GM23338 (cell line): Measurements from ENCODE around the gene KRT31. TPM values are rescaled to one million over a fixed set of nuclear protein-coding genes. Genes with fewer than 3 reads are reported as not detected.

Experiments used
- ATAC-seq: fragments of 200-7000 bp; cut with Tn5 transposase; 3 replicates; pipeline ENCODE4 v1.9.1; 2020
- DNase-seq: peaks from one replicate; pipeline ENCODE4 v3.0.0-alpha.2; 2015; ENCODE audit warnings: low spot score
- H2AFZ ChIP-seq: fragments of 200-600 bp; sonication (generic); 2 replicates; pipeline ENCODE4 v1.8.0; 2016; ENCODE audit warnings: antibody characterized with exemption, mild to moderate bottlenecking, moderate library complexity
- H3F3A ChIP-seq: fragments of 200-600 bp; sonication (generic); replicated peaks from 2 replicates; pipeline ENCODE4 v1.8.0; 2017; ENCODE audit warnings: antibody characterized with exemption, mixed run types, low read depth
- H3K27ac ChIP-seq: fragments of 200-600 bp; sonication (generic); 2 replicates; pipeline ENCODE4 v1.6.1; 2016; ENCODE audit warnings: low read depth
- H3K27me3 ChIP-seq: fragments of 200-600 bp; sonication (generic); 2 replicates; pipeline ENCODE4 v1.8.0; 2016; ENCODE audit warnings: mild to moderate bottlenecking, mixed run types, moderate library complexity; ENCODE audit not compliant: insufficient read depth
- H3K36me3 ChIP-seq: fragments of 200-600 bp; sonication (generic); 2 replicates; pipeline ENCODE4 v1.8.0; 2016; ENCODE audit warnings: mild to moderate bottlenecking; ENCODE audit not compliant: insufficient read depth
- H3K4me1 ChIP-seq: fragments of 200-600 bp; sonication (generic); 2 replicates; pipeline ENCODE4 v1.8.0; 2016; ENCODE audit warnings: mild to moderate bottlenecking, moderate library complexity; ENCODE audit not compliant: insufficient read depth
- H3K4me2 ChIP-seq: fragments of 200-600 bp; sonication (generic); 2 replicates; pipeline ENCODE4 v1.7.1; 2017; ENCODE audit warnings: mixed run types
- H3K4me3 ChIP-seq: fragments of 200-600 bp; sonication (generic); 2 replicates; pipeline ENCODE4 v1.6.1; 2016; ENCODE audit warnings: mixed run types
- H3K79me2 ChIP-seq: fragments of 200-600 bp; sonication (generic); replicated peaks from 2 replicates; pipeline ENCODE4 v1.8.0; 2017; ENCODE audit warnings: mild to moderate bottlenecking; ENCODE audit not compliant: insufficient read depth
- H3K9me2 ChIP-seq: fragments of 200-600 bp; sonication (generic); 2 replicates; pipeline ENCODE4 v1.8.0; 2017; ENCODE audit not compliant: insufficient read depth
- H4K20me1 ChIP-seq: fragments of 200-600 bp; sonication (generic); replicated peaks from 2 replicates; pipeline ENCODE4 v1.8.0; 2017; ENCODE audit warnings: mild to moderate bottlenecking; ENCODE audit not compliant: insufficient read depth
- H3K27ac Mint-ChIP-seq: 2 replicates; pipeline ENCODE4 v1.8.0; 2020; ENCODE audit warnings: inconsistent platforms, mild to moderate bottlenecking, moderate library complexity, mixed read lengths
- H3K27me3 Mint-ChIP-seq: 3 replicates; pipeline ENCODE4 v1.8.0; 2022; ENCODE audit warnings: low read depth, mild to moderate bottlenecking, moderate library complexity, mixed read lengths, inconsistent platforms; ENCODE audit not compliant: insufficient read depth, poor library complexity
- H3K36me3 Mint-ChIP-seq: 3 replicates; pipeline ENCODE4 v1.8.0; 2021; ENCODE audit warnings: low read depth, mild to moderate bottlenecking, inconsistent platforms, moderate library complexity, mixed read lengths
- H3K4me1 Mint-ChIP-seq: 3 replicates; pipeline ENCODE4 v1.8.0; 2020; ENCODE audit warnings: mild to moderate bottlenecking, inconsistent platforms, mixed read lengths
- H3K4me3 Mint-ChIP-seq: 3 replicates; pipeline ENCODE4 v1.8.0; 2021; ENCODE audit warnings: moderate library complexity, mild to moderate bottlenecking, inconsistent platforms, mixed read lengths
- H3K9me3 Mint-ChIP-seq: 3 replicates; pipeline ENCODE4 v1.8.0; 2020; ENCODE audit warnings: moderate library complexity, mild to moderate bottlenecking, inconsistent platforms, mixed read lengths
- CTCF ChIP-seq, 2 experiments: fragments of 200-600 bp in 1 of 2; sonication (generic) in 1 of 2; conservative IDR thresholded peaks; 2 replicates each; pipeline versions ENCODE4 v1.5.1 to v1.6.1; 2016 to 2017; ENCODE audit warnings: antibody characterized with exemption in 2 of 2, low read depth in 2 of 2, mild to moderate bottlenecking in 2 of 2, moderate library complexity in 1 of 2
- NANOG ChIP-seq: IDR thresholded peaks from 2 replicates; pipeline ENCODE4 v1.6.1; 2016; ENCODE audit warnings: antibody characterized with exemption, borderline replicate concordance
- STAT1 ChIP-seq: IDR thresholded peaks from one replicate; pipeline ENCODE4 v1.6.1; 2016; ENCODE audit warnings: antibody characterized with exemption; ENCODE audit not compliant: unreplicated experiment
- ZNF331 ChIP-seq: fragments of 250-450 bp; sonication (Bioruptor Pico); IDR thresholded peaks from 2 replicates; pipeline ENCODE4 v1.5.0; 2020; ENCODE audit warnings: low read depth, mild to moderate bottlenecking, moderate library complexity
- ZNF462 ChIP-seq: fragments of 250-450 bp; sonication (Bioruptor Pico); IDR thresholded peaks from 2 replicates; pipeline ENCODE4 v1.5.0; 2020; ENCODE audit warnings: mild to moderate bottlenecking, moderate library complexity
- polyA plus RNA-seq: library from polyadenylated mRNA; unstranded; fragments of >200 nt; fragmentation: Nextera tagmentation; extraction: Ambion mirVana; gene quantifications from 2 replicates; pipeline ENCODE4 v1.2.1, GENCODE V29; 2016
- total RNA-seq: library from RNA; depleted of rRNA; stranded (reverse); fragments of >200 nt; shearing (Covaris generic); gene quantifications from 2 replicates; pipeline ENCODE4 v1.2.3, GENCODE V29; 2014

The KRT31 gene
- total and polyA plus RNA-seq, 2 experiments from 2014 or later = not detected

- no peaks in the 10 kb centered on the region for H3K4me1 Mint-ChIP-seq
These were observed 31.3 kb downstream of the KRT31 start for GRCh38 chr17:41366070-41366469.

More at GRCh38 chr17:41366070-41366469, 31.3 kb downstream of the KRT31 start:
- H3K36me3 ChIP-seq = no peaks in the 10 kb centered on the region
- no peak overlapping the region for H3K27ac ChIP-seq
- H3K9me3 Mint-ChIP-seq = peaks cover 4% of the 10 kb centered on the region; the same call in 1 of the 3 replicates
- no peak overlapping the region for H2AFZ ChIP-seq
- no peaks in the 10 kb centered on the region for H3K36me3 Mint-ChIP-seq
- H3K79me2 ChIP-seq = no peaks in the 10 kb centered on the region
- H3K4me1 ChIP-seq = no peaks in the 10 kb centered on the region
- no peaks in the 10 kb centered on the region for H4K20me1 ChIP-seq
- no peaks in the 10 kb centered on the region for H3K9me2 ChIP-seq
- H3K4me2 ChIP-seq = no peak overlapping the region
- no peaks in the 10 kb centered on the region for H3K27me3 ChIP-seq
- no peaks in the 10 kb centered on the region for H3F3A ChIP-seq
- H3K27ac Mint-ChIP-seq = no peak overlapping the region
- no peak for TF ChIP-seq ZNF331 (CRISPR knock-in tag)
- TF ChIP-seq NANOG = no peak
- TF ChIP-seq STAT1 = no peak
- no peak for TF ChIP-seq CTCF (conservative IDR thresholded peaks at IDR 0.05; ENCODE audit: low read depth in 2 of 2)
- no peak for TF ChIP-seq ZNF462 (CRISPR knock-in tag)
- DNase-seq = no peak
- no peak overlapping the region for H3K4me3 ChIP-seq
- no peak overlapping the region for H3K4me3 Mint-ChIP-seq
- no peak for ATAC-seq
- peaks cover 2% of the 10 kb centered on the region for H3K27me3 Mint-ChIP-seq
